Calu3 (cell line): ENCODE results near the gene UBE2E3. TPM values are rescaled to one million over a fixed set of nuclear protein-coding genes. Genes with fewer than 3 reads are reported as not detected.

Experiments used
- BruUV-seq: library from RNA; stranded (reverse); fragments of 400-500 nt; replicated peaks from 2 replicates; lab custom pipeline; 2021; lab: Mats Ljungman, UMichigan
- CTCF ChIA-PET: fragments of 300-600 bp; sonication (Branson Sonifier 250); formaldehyde crosslinking; loops from one replicate; lab custom pipeline; 2022; ENCODE audit warnings: antibody characterized with exemption; lab: Charles Lee
- DNase-seq: peaks from one replicate; pipeline ENCODE4 v3.0.0; 2022
- H3K27ac Mint-ChIP-seq: one replicate; pipeline ENCODE4 v1.8.0; 2022; ENCODE audit warnings: mixed read lengths; ENCODE audit not compliant: unreplicated experiment
- H3K27me3 Mint-ChIP-seq: one replicate; pipeline ENCODE4 v1.8.0; 2022; ENCODE audit warnings: mixed read lengths; ENCODE audit not compliant: unreplicated experiment
- H3K36me3 Mint-ChIP-seq: one replicate; pipeline ENCODE4 v1.8.0; 2022; ENCODE audit warnings: mild to moderate bottlenecking, moderate library complexity, mixed read lengths; ENCODE audit not compliant: insufficient read depth, unreplicated experiment
- H3K4me1 Mint-ChIP-seq: one replicate; pipeline ENCODE4 v1.8.0; 2022; ENCODE audit warnings: mild to moderate bottlenecking, low read depth, mixed read lengths; ENCODE audit not compliant: unreplicated experiment
- H3K4me3 Mint-ChIP-seq: one replicate; pipeline ENCODE4 v1.8.0; 2022; ENCODE audit warnings: mild to moderate bottlenecking, low read depth, moderate library complexity, mixed read lengths; ENCODE audit not compliant: unreplicated experiment
- H3K9me3 Mint-ChIP-seq: one replicate; pipeline ENCODE4 v1.8.0; 2022; ENCODE audit warnings: low read depth, mixed read lengths; ENCODE audit not compliant: unreplicated experiment
- intact Hi-C: fragments of 100-400 bp; cut with micrococcal nuclease; formaldehyde crosslinking; loops from one replicate; pipeline ENCODE4 v1.10.0; 2022; ENCODE audit not compliant: unreplicated experiment
- total RNA-seq: library from RNA; stranded (reverse); gene quantifications from 2 replicates; pipeline ENCODE4 v1.2.3, GENCODE V29; 2022
- TF ChIP-seq, protein P1 (sequence below): fragments of 200-600 bp; IDR thresholded peaks from one replicate; pipeline ENCODE4 v1.8.0; 2022; ENCODE audit warnings: antibody characterized with exemption; ENCODE audit not compliant: unreplicated experiment

UBE2E3 gene
- total RNA-seq, 1 experiment from 2014 or later, result 64.3 TPM

- Mint-ChIP-seq H3K4me3 (no peak overlapping the region), H3K27ac (no peak overlapping the region), H3K4me1 (no peaks in the 10 kb centered on the region), H3K9me3 (no peaks in the 10 kb centered on the region), H3K36me3 (no peaks in the 10 kb centered on the region), H3K27me3 (no peaks in the 10 kb centered on the region)
- CTCF ChIA-PET, result no interaction called here
- intact Hi-C loops, result no loop called here
- TF ChIP-seq, protein P1, sequence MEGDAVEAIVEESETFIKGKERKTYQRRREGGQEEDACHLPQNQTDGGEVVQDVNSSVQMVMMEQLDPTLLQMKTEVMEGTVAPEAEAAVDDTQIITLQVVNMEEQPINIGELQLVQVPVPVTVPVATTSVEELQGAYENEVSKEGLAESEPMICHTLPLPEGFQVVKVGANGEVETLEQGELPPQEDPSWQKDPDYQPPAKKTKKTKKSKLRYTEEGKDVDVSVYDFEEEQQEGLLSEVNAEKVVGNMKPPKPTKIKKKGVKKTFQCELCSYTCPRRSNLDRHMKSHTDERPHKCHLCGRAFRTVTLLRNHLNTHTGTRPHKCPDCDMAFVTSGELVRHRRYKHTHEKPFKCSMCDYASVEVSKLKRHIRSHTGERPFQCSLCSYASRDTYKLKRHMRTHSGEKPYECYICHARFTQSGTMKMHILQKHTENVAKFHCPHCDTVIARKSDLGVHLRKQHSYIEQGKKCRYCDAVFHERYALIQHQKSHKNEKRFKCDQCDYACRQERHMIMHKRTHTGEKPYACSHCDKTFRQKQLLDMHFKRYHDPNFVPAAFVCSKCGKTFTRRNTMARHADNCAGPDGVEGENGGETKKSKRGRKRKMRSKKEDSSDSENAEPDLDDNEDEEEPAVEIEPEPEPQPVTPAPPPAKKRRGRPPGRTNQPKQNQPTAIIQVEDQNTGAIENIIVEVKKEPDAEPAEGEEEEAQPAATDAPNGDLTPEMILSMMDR, result no peak
- DNase-seq, result no peak
- no TSS peak for BruUV-seq
Measured at GRCh38 chr2:181046833-181047232, 66.4 kb downstream of the UBE2E3 start.

DNA sequence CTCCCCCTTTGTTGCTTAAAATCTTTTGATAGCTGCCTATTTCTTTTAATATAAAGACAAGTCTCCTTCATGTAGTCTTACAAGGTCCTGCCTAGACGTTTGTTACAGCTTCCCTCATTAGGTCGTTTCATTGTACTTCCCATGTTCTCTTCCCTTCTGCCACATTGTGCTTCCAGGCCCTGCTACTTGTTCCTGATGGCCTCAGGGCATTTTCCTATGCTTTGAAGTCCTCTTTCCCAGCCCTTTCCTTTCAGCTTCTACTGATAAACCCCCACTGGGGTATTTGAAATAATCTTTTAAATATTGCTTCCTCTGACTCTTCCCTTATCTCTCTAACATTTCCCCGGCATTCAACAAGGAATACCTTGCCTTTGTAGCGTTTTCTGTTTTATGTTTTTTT, 67.4 kb downstream of the UBE2E3 start:
- Mint-ChIP-seq H3K27ac (no peak overlapping the region), H3K4me3 (no peak overlapping the region)
- intact Hi-C loops, result no loop called here

DNA sequence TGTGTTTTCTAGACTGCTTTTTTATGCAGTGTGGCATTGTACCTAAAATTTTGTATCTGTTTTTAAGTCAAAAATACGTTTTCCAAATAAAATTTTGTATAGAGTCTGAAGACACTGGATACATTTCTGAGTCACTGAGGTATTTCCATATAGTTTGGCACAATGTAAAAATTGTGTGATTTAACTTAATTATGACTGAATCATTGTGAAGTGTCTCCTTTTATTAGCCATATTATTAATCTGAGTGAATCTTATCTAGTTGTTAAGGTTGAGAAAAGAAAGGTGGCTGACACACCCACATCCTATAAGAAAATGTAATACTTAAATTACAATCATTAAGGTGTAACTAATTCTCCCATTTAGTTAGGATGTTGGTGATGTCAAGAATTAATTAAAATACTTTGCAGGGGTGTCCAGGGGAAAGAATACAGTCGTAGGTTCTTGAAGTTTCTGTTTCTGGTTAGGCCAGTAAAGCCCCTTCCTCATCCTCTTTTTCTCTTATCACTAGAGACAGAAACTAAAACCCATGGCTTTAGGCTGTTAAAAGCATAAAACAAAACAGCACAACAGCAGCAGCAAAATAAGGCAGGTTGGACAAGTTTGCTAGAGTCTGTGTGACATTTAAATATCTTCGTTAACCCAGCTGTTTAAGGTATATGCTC, 71.6 kb downstream of the UBE2E3 start:
- Mint-ChIP-seq H3K27ac (no peak overlapping the region), H3K4me3 (no peak overlapping the region), H3K27me3 (no peaks in the 10 kb centered on the region), H3K4me1 (peaks cover 10% of the 10 kb centered on the region), H3K9me3 (no peaks in the 10 kb centered on the region), H3K36me3 (no peaks in the 10 kb centered on the region)
- TF ChIP-seq, protein P1, result no peak
- intact Hi-C loops, result no loop called here
- DNase-seq, result no peak
- CTCF ChIA-PET, result no interaction called here
- no TSS peak for BruUV-seq

More for the DNA sequence above, 67.4 kb downstream of the UBE2E3 start:
- no peaks in the 10 kb centered on the region for H3K27me3 Mint-ChIP-seq
- no peaks in the 10 kb centered on the region for H3K9me3 Mint-ChIP-seq
- no peak for DNase-seq
- H3K4me1 Mint-ChIP-seq, result no peaks in the 10 kb centered on the region
- CTCF ChIA-PET, result interaction anchor here (0.6 kb wide), 1 partner anchor 922 kb away, joined by 3 read pairs; no protein-coding TSS in a partner anchor
- no peaks in the 10 kb centered on the region for H3K36me3 Mint-ChIP-seq
- no TSS peak for BruUV-seq
- TF ChIP-seq, protein P1, result no peak

DNA sequence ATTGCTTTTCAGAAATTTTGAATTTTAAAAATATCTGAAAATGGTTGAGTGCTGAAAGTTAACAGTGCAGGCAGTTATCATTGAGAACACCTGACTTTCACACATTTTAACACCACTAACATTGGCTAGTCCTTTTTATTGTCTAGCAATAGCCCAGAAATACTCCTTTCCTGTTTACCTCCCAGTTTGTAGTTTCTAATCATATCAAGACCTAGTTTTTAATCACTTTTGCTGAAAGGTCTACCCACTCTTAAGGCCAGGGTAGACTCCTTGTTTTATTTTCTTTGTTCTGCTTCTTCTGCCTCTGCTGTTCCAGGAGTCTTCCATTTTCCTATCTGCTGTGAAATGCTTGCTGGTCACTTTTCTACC, 72.1 kb downstream of the UBE2E3 start:
- H3K9me3 Mint-ChIP-seq, result no peaks in the 10 kb centered on the region
- CTCF ChIA-PET, result no interaction called here
- intact Hi-C loops, result no loop called here
- TF ChIP-seq, protein P1, result no peak
- no peaks in the 10 kb centered on the region for H3K36me3 Mint-ChIP-seq
- H3K4me3 Mint-ChIP-seq, result no peak overlapping the region
- no peak overlapping the region for H3K27ac Mint-ChIP-seq
- BruUV-seq, result no TSS peak
- H3K27me3 Mint-ChIP-seq, result no peaks in the 10 kb centered on the region
- DNase-seq, result no peak
- peaks cover 10% of the 10 kb centered on the region for H3K4me1 Mint-ChIP-seq
